HG03064 (cell line): ENCODE data around the gene UBL4A.

Experiments
- ATAC-seq: cut with Tn5 transposase; IDR thresholded peaks from one replicate; pipeline ENCODE4 v1.9.1; 2021; ENCODE audit warnings: low read depth; ENCODE audit not compliant: unreplicated experiment

Gene UBL4A

GRCh38 chrX:154466036-154466435 is 20.4 kb downstream of the UBL4A start:
- ATAC-seq = no peak

- ATAC-seq = no peak
Observed at GRCh38 chrX:154465601-154466000, 20.8 kb downstream of the UBL4A start.

GRCh38 chrX:154464806-154465365 is 21.5 kb downstream of the UBL4A start:
- ATAC-seq = no peak

GRCh38 chrX:154463611-154464220 is 22.7 kb downstream of the UBL4A start:
- no peak for ATAC-seq

- no peak for ATAC-seq
Observed at GRCh38 chrX:154462396-154462795, 24.0 kb downstream of the UBL4A start.

- no peak for ATAC-seq
Observed at GRCh38 chrX:154460326-154460725, 26.1 kb downstream of the UBL4A start.

- ATAC-seq = no peak
Observed at GRCh38 chrX:154459832-154460231, 26.6 kb downstream of the UBL4A start.

- ATAC-seq = no peak
Observed at GRCh38 chrX:154458954-154459778, 27.2 kb downstream of the UBL4A start.

- ATAC-seq = peak; percentile 48
Observed at GRCh38 chrX:154458116-154458953, 28.1 kb downstream of the UBL4A start, which contains the start of gene PLXNA3. PLXNA3 (plus strand) TSS chrX:154458281; CDS start chrX:154460184, 1,903 bp downstream.

GRCh38 chrX:154457491-154458115 is 28.8 kb downstream of the UBL4A start:
- peak; percentile 49 for ATAC-seq

GRCh38 chrX:154452823-154453222 is 33.6 kb downstream of the UBL4A start:
- no peak for ATAC-seq

GRCh38 chrX:154450312-154450711 is 36.1 kb downstream of the UBL4A start:
- ATAC-seq = no peak

GRCh38 chrX:154449618-154450017 is 36.8 kb downstream of the UBL4A start:
- no peak for ATAC-seq

- no peak for ATAC-seq
Observed at GRCh38 chrX:154448484-154448883, 37.9 kb downstream of the UBL4A start.

GRCh38 chrX:154446430-154446829 is 40.0 kb downstream of the UBL4A start:
- no peak for ATAC-seq

- no peak for ATAC-seq
Observed at GRCh38 chrX:154445776-154446175, 40.6 kb downstream of the UBL4A start.

GRCh38 chrX:154444755-154445246 is 41.6 kb downstream of the UBL4A start:
- no peak for ATAC-seq

GRCh38 chrX:154443992-154444754 is 42.2 kb downstream of the UBL4A start, which contains the start of gene FAM50A:
FAM50A (plus strand) TSS chrX:154444141; CDS start chrX:154444236, 95 bp downstream.
- peak; percentile 79 for ATAC-seq

- ATAC-seq = no peak
Observed at GRCh38 chrX:154443479-154443910, 42.9 kb downstream of the UBL4A start.
